Inflammatory macrophage treated with lipopolysaccharide for 4 hours (primary cell): ENCODE measurements around the gene EML6.

Experiments used
- DNase-seq: peaks from one replicate; pipeline ENCODE4 v3.0.0-alpha.2; 2020

EML6 gene

GRCh38 chr2:54708584-54709335 lies 14.7 kb upstream of the EML6 start:
- no peak for DNase-seq

- no peak for DNase-seq
Observed at GRCh38 chr2:54709336-54709809, 14.1 kb upstream of the EML6 start.

- no peak for DNase-seq
Observed at GRCh38 chr2:54710216-54710615, 13.2 kb upstream of the EML6 start.

- DNase-seq: no peak
Observed at GRCh38 chr2:54712516-54712915, 10.9 kb upstream of the EML6 start.

GRCh38 chr2:54714996-54715395 lies 8.5 kb upstream of the EML6 start:
- no peak for DNase-seq

GRCh38 chr2:54716375-54716774 lies 7.1 kb upstream of the EML6 start:
- no peak for DNase-seq

GRCh38 chr2:54720563-54720962 lies 2.9 kb upstream of the EML6 start:
- DNase-seq: no peak

- DNase-seq: peak; percentile 19
Observed at GRCh38 chr2:54722641-54723040, 821 bp upstream of the EML6 start.

- no peak for DNase-seq
Observed at GRCh38 chr2:54723996-54724559, 616 bp downstream of the EML6 start.

- DNase-seq: no peak
Observed at GRCh38 chr2:54724560-54725342, 1.3 kb downstream of the EML6 start.

GRCh38 chr2:54725343-54726099 lies 2.1 kb downstream of the EML6 start:
- no peak for DNase-seq

- no peak for DNase-seq
Observed at GRCh38 chr2:54726431-54726830, 3.0 kb downstream of the EML6 start.

GRCh38 chr2:54726940-54727339 lies 3.5 kb downstream of the EML6 start:
- DNase-seq: no peak

GRCh38 chr2:54728669-54729120 lies 5.2 kb downstream of the EML6 start:
- no peak for DNase-seq

GRCh38 chr2:54735636-54736035 lies 12.2 kb downstream of the EML6 start:
- no peak for DNase-seq

- no peak for DNase-seq
Observed at GRCh38 chr2:54738281-54738680, 14.8 kb downstream of the EML6 start.

- DNase-seq: no peak
Observed at GRCh38 chr2:54740333-54740732, 16.9 kb downstream of the EML6 start.

GRCh38 chr2:54741250-54741649 lies 17.8 kb downstream of the EML6 start:
- DNase-seq: no peak

GRCh38 chr2:54750040-54750439 lies 26.6 kb downstream of the EML6 start:
- no peak for DNase-seq

GRCh38 chr2:54752439-54752838 lies 29.0 kb downstream of the EML6 start:
- DNase-seq: no peak

- DNase-seq: no peak
Observed at GRCh38 chr2:54755641-54756326, 32.3 kb downstream of the EML6 start.

- DNase-seq: peak; percentile 24
Observed at GRCh38 chr2:54757500-54757899, 34.0 kb downstream of the EML6 start.
